Measurements from ENCODE around the gene GPRC5D.

The GPRC5D gene

DNA sequence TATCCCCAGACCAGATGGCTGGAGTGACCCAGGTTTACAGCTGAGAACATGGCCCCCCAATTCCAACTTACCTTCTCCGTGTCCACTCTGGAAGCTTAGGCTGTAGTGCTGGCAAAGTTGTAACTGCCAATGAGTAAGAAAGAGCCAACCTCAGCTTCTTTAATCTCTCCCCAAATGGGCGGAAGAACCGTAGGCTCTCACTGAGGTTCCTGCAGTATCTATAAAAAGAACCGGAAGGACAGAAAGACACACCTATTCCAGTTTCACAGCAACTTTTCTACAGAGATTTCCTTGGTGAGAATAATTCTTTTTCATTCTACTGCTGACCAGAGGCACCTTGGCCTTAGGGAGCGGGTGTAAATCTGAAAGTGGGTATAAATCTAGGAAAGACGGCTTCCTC lies at the start of gene GPRC5D:
Gene GPRC5D (minus strand): TSS at position 135 of the 400 bp plus-strand sequence. CDS start 1,786 bp downstream, outside the sequence.
- no peak for DNase-seq

DNA sequence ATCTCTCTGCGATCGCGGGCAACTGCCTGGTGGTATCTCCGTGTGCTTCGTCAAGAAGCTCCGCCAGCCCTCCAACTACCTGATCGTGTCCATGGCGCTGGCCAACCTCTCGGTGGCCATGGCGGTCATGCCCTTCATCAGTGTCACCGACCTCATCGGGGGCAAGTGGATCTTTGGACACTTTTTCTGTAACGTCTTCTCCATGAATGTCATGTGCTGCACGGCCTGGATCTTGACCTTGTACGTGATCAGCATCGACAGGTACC lies 49.7 kb upstream of the GPRC5D start:
- DNase-seq, result no peak

DNA sequence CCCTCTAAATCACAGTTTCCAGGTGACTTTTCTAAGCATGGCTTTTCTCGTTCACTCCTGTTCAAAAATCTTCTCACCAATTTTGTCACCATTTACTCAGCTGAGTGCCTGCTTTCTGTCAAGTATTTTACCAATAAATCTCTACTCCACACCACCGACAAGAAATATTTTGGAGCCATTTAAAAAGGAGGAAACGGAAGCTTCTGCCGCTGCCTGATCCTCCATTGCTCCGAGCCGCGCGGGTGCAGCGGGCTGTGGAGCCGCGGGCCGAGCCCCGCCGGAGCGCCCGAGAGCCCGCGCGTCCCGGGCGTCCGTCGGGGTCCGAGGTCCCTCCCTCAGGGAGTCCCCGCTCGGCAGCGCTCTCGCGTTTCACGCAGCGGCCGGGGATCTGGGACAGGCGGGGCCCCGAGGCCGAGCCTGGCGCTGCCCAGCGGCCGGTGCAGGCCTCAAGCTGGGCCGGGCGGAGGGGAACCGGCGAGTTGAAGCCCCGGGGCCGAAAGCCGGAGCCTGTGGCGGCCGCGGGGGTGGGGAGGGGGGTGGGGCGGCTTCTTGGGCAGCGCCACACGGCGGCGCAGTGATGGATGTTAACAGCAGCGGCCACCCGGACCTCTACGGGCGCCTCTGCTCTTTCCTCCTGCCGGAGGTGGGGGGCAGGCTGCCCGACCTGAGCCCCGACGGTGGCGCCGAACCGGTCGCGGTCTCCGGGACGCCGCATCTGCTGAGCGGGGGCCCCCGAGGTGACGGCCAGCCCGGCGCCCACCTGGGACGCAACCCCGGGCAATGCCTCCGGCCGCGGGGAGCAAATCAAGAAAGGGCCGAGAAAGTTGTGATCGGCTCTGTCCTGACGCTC lies 49.2 kb upstream of the GPRC5D start:
- DNase-seq, result peak; percentile 63

DNA sequence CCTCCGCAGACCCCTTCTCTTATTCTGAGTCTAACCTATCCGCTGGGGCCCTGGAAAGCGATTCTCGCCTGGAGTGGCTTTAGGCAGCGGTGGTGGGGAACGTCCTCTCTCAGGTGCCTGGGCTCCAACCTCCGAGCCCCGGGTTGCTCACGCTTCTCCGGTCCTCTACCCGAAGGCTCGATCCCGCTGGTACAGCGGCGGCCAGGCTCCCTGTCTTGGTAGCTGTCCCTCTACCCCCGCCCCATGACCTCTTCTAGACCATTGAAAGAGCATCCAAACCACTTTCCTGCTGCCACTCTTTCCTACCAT lies 48.6 kb upstream of the GPRC5D start:
- DNase-seq, result no peak

DNA sequence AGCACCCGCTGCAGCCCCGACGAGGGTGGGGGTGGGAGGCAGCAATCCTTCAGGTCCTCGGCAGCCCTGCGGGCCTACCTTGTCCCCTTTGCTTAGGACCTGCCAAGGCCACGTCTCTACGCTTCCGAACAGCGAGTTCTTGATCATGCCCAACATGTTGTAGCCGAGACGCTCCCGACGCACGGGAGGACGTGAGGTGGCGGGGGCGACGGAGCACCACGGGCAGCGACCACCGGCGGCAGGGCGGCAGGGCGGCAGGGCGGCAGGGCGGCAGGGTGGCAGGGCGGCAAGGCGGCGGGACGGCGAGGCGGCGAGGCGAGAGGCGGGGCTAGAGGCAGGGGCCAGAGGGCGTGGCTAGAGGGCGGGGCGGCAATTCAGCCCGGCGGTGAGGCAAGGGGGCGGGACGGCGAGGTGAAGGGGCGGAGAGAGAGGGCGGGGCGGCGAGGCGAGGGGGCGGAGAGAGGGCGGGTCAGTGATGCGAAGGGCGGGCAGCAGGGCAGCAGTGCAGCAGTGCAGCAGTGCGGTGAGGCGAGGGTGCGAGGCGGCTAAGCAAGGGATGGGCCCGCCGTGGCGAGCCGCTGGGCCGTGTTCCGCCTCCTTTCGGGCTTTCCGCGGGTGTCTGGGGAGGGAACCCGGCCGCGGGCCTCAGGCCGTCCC lies 48.1 kb upstream of the GPRC5D start, which contains the start of gene HEBP1:
Gene HEBP1 (minus strand): TSS at position 307 of the 657 bp plus-strand sequence. CDS start 151 bp downstream, at position 156.
- DNase-seq, result peak; percentile 98

DNA sequence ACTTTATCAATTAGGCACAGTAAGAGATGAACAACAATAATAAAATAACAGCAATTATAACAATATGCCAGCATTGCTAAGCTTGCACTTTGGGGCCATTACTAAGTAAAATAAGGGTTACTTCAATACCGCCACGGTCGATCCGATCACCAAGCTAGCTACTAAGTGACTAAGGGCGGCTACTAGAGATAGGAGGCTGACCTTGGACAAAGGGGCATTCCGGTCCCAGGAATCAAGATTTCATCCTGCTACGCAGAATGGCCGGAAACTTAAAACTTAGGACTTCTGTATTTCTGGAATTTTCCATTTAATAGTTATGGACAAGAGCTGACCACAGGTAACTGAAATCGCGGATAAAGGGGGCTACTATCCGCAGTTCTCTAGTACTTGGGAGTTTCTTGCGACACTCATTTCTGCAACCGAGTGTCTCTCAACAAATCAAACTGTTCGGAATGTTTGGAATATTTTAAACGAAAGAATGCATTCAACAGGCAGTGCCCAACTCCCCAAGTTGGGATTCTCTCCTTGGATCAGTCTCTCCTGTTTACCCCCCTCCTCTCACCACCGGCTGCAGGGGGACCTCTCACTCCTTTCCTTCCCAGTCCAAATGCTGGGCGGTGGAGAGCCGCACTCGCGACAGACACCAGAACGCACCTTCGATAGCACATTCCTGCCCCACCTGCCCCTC lies 47.4 kb upstream of the GPRC5D start:
- no peak for DNase-seq

DNA sequence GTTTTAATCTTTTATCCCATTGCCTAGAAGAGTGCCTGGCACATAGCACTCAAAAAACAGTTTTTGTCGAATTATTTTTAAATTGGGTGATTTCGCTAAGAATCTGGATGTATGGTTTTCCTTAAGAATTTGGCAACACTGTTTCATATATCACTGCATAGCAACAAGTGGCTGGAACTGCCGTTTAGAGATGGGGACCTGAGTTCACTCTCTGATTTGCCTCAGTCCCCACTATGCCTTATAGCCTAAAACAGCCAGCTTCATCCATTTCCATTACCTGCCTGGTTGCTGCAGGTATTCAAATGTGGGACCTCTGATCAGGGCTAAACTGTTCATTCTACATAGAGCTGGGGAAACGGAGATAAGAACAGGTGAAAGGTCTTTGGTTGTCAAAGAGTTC lies 46.3 kb upstream of the GPRC5D start:
- DNase-seq, result no peak

DNA sequence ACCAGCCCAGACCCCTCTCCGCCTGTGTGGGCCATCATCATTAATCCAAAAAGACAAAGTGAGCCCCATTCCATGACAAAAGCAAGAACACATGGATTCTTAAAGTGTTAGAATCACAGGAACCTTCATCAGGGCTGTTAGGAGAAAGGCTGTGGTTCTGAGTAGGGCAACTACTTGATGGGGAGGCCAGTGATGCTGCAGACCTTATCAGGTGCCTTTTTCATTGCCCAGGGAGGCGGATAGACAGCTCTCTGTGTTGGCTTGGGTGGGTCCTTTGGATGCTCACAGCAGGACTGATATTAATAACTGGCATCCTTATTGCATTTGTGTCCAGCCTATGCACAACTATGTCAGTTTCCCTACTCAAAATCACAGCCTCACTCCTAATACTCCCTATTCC lies 45.8 kb upstream of the GPRC5D start:
- no peak for DNase-seq

DNA sequence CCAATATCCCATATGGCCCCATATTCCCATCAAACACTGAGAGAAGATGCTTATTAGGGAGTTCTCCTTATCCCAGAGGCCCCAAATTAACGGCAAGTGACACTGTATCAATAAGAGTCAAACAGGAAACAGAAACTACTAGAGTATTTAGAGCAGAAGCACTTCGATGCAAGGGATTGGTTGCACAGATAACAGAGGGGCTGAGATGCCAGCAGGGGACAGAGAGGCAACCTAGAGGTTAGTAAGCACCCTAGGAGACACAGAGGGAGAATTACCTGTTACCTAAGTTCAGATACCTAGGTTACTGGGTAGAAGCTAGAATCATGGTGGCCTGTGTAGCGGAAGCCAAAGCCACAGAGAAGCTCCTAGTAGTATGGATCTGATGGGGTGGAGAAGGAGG lies 45.2 kb upstream of the GPRC5D start:
- DNase-seq, result no peak

DNA sequence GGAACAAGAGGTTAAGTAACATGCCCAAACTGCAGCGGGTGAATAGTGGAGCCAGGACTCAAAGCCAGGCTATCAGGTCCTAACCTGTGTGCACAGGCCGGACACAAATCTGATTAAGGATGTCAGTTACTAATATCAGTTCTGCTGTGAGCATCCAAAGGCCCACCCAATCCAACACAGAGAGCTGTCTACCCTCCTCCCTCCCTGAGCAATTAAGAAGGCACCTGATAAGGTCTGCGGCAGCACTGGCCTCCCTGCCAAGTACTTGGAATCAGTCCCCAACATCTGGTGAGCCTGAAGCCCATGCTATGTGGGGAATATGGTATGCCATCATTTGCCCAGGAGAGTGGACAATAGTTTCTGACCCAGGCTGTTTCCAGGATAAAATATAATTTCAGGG lies 44.2 kb upstream of the GPRC5D start:
- no peak for DNase-seq

DNA sequence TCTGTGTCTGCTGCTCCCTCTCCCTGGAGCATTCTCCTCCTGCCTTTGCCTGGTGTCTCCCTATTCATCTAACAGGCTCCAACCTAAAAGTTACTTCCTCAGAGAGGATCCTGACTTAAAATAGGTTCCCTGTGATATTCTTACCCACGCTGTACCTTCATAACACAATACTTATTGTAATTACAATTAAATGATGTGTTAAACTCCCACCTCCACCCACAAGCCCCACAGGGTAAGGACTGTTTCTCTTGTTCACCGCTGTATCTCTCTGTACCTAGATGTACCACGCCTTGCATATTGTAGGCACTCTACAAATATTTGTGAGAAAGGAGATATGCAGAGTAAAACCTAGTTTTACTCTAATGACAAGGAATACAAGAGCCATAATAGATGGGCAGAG lies 43.1 kb upstream of the GPRC5D start:
- no peak for DNase-seq

DNA sequence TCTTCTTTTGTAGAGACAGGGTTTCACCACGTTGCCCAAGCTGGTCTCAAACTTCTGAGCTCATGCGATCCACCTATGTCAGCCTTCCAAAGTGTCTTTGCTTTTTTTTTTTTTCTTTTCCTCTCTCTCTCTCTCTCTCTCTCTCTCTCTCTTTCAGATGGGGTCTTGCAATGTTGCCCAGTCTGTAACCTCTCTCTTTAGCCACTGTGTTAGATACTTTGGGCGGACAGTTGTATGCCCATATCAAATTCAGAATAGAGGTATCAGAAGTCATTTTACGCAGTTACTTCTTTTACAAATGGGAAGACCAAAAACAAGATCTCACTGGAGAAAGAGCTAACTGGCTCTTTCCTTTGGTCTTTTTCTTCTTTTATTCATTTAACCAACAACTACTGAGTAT lies 41.4 kb upstream of the GPRC5D start:
- DNase-seq, result no peak

DNA sequence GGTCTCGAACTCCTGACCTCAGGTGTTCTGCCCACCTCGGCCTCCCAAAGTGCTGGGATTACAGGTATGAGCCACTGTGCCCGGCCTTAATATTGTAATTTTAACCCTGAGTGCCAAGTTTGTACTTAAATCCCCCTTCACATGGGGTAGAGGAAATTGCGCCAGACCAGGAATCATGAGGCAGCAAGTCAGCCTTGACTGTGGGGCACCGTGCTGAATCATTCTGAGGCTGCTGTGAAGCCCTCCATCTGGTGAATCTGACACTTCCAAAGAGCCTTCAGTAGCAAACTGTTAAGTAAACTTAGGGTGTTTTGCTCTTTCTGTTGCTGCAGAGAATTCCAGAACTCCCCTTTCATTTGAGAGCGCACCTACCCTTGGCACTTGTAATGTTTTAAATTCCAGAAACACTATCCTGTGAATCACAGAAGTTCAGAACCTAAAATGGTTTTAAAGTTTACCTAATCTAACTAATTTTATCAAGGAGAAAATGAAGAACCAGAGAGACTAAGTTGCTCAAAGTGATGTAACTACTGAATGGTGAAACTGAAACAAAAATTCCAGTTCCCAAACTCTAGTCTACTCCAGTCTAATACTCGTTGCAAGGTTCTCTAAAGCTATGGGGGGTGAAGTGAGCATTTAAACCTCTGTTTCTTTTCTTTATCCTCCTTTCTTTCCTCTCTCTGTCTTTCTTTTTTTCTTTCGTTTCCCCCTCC lies 40.6 kb upstream of the GPRC5D start:
- no peak for DNase-seq

DNA sequence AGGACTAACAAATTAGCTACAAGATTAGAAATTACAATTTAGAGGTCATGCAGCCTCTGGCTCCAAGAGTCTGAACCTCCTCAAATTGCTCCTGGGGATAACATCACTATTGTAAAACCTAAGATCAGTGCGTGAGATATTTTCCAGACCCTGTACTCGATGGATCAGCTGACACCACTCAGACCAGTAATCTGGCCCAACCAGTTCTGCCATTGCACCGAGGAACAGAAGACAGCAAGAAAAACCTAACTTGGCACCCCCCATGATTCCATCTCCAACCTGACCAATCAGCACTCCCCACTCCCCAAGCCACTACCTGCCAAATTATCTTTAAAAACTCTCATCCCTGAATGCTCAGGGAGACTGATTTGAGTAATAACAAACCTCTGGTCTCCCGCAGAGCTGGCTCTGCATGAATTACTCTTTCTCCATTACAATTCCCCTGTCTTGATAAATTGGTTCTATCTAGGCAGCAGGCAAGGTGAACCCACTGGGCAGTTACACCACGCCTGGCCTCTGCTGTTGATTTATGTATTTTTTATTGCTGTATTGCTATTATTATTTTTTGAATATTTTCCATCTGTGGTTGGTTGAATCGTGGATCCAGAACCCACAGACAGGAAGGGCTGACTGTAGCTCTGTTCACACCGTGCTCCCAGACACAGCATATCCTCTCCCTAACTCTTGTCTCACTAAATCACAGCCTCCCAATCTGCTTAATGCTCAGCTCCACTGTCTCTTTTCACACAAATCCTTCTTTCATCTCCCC lies 38.9 kb upstream of the GPRC5D start:
- no peak for DNase-seq

DNA sequence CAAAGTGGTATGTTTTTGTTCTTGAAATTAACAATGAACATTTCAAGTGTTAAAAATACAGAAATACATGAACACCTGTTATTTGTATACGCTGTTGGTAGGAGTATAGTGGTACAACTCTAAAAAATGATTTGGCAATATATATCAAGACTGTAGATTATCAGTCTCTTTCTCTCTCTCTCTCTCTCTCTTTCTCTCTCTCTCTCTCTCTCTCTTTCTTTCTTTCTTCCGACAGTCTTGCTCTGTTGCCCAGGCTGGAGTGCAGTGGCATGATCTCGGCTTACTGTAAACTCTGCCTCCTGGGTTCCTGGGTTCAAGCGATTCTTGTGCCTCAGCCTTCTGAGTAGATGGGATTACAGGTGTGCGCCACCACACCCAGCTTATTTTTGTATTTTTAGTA lies 35.5 kb upstream of the GPRC5D start:
- DNase-seq, result no peak

DNA sequence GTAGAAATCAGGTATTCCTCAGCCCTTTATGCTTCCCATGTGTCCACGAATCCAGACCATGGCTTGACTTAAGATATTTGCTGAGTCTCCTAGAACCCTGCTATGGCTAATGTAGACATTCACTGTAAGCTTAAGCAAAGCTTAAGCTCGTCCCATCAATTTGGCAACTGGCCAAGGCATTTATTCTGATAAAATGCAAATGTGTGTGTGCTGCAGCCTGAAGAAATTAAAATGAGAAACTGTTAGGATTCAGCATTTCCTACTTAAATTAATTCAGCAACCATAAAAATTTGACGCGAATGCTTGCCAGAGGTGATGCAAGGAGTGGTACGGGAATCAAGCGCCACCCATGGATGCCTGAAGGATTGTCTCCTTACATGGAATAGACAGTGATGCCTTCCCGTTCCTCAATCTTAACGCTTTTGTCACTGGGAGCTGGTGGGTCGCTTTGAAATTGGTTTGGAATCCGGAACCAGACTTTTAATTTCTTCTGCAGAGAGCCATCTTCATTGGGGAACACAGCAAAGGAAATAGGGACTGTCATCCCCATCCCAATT lies 34.9 kb upstream of the GPRC5D start:
- no peak for DNase-seq

DNA sequence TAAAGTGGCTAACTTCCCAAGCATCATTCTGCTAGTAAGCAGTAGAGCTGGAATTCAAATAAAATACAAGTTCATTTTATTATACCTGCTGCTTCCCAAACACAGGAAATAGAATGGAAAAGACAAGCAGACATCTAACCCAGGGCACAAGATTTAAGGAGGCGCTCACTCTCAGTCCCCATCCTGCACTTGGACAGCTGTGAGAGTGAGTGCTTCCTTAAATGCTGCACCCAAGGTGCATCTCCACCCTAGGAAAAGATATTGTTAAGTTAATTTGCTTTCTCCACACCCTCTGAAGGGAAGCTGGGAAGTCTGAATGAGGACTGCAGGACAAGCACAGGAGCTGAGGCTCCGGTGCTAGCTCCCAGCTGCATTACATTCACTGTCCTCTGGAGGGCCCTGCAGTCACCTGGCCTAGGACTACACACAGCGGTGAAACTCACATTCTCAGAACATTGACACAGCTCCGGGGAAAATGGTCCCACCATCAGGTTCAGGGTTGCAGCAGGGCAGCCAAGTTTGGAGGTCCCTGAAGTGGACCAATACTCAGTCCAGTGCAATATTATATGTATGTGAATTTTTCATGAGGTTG lies 33.9 kb upstream of the GPRC5D start:
- no peak for DNase-seq

DNA sequence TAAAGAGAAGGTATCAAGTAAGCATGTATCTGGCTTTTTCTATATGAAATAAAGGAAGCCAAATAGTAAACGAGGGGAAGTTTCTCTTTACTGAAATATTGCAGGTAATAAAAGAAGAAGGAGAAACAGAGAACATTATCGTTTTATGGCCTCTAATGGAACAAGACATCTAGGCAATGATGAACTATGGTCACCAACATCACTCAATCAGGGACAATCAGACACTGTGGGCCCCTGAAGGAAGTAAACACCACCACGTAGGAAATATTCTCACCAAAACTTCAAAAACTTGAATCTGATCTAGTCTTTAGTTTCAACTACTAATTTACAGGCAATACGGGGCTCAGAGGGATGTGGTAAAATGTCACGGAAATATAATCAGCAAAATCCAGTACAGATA lies 32.2 kb upstream of the GPRC5D start:
- no peak for DNase-seq

DNA sequence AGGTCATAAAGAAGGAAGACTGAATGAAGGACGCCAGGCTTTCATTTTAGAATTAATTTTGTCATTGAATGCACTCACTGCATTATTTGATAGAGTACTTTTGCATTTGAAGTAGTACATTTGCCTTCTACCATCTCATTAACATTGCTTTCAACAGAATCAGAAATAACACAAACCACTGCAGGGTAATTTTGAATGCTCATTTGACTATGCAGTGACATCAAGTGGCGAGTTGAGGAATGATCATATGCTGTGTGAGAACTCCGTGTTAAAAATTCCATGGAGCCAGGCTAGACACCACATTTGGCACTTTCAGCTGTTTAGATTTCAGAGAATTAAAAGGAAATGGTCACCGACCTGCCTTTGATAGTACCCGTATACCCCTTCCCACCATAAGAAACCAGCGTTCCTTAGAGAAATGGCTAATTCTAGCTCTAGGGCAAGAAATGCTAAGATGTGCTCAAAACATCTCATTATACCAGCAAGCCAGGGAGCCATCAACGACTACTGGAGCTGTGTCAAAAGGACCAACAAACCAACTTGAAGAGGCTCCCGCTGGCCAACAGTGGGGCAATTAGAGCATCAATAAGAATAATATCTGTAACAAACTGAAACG lies 31.6 kb upstream of the GPRC5D start:
- DNase-seq, result no peak

DNA sequence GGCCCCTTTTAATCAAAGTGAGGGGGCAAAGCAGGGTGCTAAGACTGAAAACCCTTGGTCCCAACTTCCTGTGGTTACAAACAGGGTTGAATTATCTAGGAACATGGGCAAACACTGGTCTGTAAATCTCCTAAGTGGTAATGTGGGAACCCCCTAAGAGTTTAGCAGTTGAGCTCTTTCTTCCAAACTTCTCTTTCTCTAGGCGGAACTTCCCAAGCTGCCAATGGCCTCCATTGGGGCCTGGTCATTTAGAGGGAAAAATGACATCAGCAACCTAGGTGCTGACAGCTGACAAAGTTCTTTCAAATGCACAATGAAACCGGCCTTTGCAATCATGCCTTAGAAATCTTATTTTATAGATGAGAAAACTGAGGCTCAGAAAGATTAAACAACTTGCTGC lies 30.4 kb upstream of the GPRC5D start:
- DNase-seq, result no peak

DNA sequence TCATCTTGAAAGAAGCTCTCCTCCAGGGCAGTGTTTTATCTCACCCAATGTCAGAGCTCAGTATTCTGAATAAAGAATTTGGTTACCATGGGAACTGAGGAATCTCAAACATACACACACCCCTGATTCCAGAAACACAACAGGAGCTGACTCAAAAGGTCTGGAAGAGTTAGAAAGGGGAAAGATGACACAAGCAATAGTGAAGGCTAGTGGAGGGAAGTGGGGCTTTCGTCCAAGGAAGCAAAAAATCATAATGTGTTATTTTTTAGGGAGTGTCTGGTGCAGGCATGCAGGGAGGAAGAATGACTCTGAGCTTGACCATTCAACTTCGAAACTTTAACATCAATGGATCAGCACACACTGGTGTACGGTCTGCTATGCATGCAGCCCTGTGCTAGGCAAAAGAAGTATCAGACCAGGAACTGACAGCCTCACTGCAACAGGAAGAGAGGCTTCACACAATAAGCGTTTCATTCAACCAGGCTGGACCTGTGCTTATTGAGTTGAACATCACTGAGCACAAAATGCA lies 27.8 kb upstream of the GPRC5D start:
- no peak for DNase-seq
